EL (cell line): ENCODE data around the gene NECAB3.
A peak's percentile ranks its signal among the peaks of the same experiment; 100 is the strongest.

Source experiments
- DNase-seq: peaks from one replicate; pipeline ENCODE4 v3.0.0-alpha.2; 2016

NECAB3 gene

DNA sequence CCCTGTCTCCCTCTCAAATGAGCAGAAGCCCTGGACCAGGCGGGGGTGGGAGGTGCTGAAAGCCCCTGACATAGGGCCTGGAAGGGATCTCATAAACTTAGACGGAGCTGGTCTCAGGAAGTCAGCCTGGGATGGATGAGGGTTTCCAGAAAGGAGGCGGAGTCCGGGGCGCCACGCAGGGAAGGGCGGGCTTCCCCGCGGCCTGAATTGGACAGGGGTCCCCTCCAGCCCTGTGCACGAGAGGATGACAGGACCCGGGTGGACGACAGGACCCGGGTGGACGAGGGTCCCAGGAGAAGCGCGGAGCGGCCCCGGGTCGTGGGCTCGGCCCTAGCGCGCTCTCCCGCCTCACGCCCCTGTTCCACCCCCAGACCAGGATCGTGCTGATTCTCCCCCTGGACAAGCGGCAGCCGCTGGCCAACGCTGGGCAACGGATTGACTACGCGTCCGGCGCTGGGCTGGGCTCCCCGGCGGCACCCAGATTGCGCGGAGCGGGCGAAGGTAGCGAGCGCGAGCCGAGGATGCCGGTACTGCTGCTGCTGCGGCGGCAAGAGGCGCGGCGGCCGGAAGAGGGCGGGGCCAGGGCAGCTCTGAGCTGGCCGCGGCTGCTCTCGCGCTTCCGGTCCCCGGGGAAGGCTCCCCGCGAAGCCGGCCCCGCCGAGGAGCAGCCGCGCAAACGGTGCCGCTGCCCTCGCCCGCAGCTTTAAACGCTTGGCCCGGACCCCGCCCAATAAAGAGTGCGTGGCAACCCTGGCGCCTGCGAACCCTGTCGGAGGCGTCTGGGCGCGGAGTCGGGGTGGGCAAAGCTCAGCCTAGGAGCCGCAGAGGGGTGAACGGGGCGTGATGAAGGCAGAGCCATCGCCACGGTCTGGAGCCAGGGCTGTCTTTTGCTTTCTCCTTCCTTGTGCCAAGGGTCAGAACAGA is 10.8 kb downstream of the NECAB3 start:
- peak; percentile 82 for DNase-seq

DNA sequence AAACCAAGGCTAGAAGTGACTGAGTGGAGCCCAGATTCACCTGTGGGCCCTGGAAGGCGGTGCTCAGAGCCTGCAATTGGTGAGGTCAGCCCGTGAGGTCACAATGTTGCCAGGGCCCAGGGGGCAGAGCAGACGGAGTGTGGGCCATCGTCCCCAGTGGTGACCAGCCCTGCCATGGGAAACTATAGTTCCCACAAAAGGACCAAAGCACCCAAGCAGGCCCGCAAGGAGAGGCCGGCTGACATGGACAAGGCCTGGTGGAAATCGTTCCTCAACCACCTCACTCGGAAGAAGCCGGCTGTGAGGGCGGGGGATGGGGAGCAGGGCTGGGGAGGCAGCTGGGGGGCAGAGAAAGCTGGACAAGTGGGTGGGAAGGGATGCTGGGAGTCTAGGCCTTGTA is 12.1 kb downstream of the NECAB3 start, which contains the start of gene C20orf144:
Gene C20orf144 (plus strand): TSS at position 156 of the 400 bp plus-strand sequence. CDS start 19 bp downstream, at position 175.
- DNase-seq = no peak

DNA sequence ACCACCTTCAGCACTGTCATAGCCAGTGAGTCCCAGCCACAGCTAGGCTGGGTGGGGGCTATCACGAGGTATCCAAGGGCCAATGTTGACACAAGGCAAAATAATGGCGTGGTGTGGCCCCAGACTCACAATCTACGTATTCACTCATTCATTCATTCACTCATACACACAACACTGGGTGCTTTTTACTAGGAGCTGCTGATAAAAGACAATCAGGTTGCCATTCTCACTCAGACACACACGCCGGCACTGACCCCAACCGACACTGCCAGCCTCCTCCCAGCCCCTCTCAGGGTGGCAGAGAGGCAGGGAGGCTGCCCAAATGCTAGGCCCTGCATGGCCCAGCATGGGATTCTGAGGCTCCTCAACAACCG is 13.6 kb downstream of the NECAB3 start:
- no peak for DNase-seq

DNA sequence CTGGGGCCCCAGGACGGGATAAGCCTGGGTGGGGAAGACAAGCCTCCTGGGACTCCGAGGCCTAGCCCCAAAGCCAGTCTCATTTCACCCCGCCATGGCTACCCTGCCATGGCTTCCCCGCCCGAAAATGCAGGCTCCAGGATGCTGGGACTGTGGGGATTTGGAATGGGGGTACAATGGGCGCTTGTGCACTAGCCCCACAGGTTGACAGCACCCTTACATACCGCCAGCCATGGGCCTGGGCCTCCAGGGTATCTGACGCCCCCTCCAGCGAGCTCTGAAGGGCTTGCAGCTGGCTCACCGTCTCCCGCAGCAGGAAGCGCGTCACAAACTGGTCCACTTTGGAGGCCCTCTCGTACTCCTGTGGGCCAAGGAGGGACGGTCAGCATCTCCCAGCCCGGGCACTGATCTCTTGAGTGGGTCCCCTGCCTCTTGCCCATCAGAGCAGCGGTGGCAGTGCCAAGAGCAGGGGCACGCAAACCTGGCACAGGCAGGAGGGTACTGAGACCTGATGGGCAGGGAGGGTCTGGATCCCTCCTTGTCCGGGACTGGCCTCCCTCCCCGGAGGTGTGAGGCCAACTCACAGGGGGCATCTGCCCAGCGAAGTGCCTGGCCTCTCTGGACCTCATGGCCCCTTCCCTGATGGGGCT is 14.1 kb downstream of the NECAB3 start:
- DNase-seq = no peak

DNA sequence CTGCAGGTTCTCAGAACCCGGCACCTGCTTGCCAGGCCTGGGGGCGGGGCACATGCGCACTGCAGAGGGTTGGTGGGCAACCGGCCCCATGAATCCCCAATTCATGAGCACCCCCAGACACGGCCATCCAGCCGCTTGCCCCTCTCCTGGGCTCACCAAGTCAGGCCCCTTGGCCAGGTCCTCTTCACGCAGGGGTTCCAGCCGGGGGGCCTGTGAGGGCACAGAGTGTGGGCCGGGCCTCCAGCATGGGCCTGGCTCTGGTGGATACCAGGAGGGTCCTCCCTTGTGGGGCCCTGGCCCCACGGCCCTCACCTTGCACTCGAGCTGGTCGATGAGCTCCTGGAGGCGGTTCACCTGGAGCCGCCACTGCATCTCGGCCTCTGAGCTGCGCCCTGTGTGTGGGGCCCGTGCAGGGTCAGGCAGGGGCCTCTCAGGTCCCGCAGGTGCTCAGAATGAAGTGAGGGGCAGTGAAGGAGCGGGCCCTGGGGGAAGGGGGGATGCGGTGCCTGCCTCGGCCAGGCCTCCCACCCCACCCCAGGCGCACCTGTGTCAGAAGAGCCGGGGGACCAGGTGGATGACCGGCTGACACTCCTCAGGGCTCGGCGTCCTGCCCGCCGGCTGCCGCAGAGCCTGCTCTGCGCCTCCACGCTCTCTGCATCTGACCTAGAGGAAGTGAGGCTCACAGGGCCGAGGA is 14.7 kb downstream of the NECAB3 start:
- DNase-seq = no peak

DNA sequence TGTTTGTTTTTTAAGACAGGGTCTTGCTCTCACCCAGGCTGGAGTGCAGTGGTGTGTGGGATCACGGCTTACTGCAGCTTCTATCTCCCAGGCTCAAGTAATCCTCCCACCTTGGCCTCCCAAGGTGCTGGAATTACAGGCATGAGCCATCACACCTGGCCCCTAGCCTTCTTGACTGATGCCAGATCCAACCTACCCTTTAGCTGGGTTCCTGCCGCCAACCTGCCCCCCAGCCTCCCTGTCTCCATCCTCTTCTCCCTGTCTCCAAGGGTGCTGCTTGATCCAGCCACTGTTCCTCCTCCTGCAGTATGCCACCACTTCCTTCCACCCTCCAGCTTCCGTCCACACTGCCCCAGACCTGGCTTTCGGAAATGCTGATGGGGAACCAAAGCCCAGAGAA is 15.3 kb downstream of the NECAB3 start:
- no peak for DNase-seq

DNA sequence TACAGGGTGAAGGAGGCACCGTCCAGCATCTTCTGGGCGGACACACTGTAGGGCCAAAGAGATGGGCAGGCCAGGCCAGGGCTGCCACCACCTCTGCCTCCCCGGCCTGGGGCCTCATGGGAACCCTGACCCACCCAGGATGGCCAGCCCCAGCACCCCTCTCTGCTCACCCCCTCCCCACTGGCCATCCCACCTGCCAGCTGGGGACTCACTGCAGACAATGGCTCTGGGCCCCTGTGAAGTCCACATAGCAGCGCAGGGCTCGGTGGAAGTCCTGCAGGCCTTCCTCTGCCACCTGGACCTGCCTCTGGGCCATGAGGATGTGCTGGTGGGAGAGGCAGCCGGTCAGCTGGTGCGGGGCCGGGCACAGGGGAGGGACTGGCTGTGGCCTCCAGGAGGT is 15.7 kb downstream of the NECAB3 start:
- no peak for DNase-seq

DNA sequence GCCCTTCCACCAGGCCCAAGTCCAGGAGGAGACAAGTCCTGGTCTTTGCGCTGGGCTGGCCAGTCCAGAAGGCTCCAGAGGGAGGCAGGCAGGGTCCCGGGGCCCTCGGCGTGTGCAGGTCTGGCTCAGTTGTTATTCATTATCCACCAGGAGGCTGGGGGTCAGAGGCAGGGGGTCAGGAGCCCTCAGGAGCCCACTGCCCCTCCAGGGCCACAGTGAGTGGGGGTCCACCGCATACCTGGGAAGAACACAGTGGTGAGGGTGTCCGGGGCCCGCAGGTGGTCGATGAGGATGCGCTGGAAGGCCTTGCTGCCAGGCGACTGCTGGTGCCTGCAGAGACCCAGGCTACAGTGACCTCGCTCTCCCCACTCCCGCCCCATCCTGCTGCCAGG is 16.5 kb downstream of the NECAB3 start:
- DNase-seq = no peak

DNA sequence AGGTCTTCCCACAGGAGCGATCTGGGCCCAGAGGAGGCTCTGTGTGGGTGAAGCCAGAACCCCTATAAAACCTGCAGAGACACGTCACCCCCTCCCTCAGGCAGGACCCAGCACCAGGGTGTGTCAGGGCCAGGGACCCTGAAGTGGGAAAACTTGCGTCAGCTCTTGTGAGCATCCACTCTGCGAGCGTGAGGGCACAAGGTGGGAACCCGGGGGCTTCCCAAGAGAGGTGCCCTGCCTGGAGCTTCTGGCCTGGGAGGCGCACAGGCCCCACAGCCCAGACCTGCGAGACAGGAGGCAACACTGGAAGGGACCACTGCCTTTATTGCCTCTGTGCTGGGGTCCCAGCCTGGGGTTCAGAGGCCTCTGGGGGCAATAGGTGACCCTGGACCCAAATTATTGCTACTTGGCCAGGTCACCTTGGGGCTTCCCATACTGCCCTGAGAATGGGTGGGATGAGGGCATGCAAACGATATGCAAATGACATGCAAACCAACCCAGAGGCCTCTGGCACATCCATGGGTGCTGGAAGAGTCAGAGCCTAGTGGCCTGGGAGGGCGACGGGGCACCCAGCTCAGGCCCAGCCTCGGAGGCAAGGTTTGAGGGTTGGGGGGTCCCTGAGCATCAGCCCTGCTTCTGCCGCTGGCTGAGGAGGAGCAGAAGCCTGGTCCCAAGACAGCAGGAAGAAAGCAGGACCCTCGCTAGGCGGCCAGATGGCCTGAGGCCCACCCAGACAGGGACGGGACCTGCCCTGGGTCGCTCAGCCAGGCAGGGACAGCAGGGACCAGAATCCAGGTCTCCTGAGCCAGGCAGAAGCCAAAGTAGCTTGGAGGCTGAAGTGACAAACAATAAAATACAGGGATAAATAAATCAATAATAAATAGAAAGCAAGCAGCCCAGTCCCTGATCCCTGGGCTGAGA is 17.2 kb downstream of the NECAB3 start:
- no peak for DNase-seq

DNA sequence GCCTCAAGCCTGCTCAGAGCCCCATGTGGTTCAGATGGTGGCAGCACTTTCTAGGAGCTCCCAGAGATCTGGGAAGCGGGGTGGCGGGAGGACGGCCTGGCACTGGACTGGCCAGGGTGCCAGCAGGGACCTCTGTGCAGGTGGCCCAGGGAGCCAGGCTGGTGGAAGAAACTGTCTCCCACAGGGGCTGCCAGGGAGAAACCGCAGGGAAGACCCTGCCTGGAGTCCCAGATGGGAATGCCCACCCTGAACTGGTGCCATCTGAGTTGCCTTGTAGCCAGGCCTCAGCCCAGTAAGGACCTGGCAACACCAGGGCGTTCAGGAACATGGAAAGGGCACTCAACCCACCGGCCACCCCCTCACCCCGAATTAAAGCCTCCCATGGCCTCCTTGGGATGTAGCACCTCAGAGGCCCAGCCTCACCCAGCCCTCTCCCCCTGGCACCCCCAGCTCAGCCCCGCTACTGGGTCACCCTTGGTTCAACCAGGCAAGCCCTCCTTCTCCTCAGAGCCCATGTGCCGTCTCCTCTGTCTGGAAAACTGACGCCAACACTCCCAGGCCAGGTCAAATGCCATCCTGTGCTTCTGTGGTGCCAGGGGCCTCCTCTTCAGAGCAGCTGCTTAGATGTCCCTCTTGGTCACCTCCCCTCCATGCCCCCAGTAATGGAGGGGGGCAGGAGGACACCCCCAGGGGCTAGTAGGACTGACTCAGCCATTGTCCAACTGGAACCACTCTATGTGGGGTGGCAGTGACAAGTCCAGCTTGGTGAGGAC is 18.0 kb downstream of the NECAB3 start:
- DNase-seq = no peak

DNA sequence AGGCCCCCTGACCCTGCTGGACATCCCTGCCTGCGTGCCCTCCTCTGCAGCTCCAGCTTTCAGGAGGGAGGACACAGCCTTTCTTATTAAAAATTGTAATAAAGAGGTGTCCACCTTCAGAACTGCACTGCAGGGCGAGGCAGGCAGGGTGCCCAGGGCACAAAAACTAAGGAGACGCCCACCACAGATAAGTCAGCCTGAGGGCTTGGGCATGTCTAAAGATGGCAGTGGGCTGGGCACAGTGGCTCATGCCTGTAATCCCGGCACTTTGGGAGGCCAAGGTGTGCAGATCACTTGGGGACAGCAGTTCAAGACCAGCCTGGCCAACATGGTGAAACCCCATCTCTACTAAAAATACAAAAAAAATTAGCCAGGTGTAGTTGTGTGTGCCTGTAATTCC is 19.1 kb downstream of the NECAB3 start:
- DNase-seq = no peak

DNA sequence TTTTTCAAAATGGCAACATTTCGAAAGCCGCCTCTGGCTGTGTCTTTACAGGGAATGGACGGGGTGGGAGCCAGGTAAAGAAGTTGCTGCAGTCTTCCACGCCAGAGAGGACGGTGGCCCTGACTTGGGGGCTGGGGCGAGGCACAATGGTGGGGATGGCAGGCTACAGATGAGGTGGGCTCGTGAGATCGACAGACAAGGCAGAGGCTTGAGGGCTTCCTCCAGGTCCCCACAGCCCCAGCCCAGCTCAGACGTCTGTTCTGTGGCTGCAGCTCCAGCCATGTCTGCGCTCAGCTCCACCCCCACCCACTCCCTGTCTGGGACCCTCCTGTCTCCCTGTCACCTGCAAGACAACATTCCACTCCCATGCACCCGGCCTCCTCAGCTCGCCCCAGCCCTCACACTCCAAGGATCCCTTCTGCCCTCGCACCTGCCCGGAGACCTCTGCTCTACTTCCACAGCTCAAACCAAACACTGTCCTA is 19.5 kb downstream of the NECAB3 start:
- no peak for DNase-seq

DNA sequence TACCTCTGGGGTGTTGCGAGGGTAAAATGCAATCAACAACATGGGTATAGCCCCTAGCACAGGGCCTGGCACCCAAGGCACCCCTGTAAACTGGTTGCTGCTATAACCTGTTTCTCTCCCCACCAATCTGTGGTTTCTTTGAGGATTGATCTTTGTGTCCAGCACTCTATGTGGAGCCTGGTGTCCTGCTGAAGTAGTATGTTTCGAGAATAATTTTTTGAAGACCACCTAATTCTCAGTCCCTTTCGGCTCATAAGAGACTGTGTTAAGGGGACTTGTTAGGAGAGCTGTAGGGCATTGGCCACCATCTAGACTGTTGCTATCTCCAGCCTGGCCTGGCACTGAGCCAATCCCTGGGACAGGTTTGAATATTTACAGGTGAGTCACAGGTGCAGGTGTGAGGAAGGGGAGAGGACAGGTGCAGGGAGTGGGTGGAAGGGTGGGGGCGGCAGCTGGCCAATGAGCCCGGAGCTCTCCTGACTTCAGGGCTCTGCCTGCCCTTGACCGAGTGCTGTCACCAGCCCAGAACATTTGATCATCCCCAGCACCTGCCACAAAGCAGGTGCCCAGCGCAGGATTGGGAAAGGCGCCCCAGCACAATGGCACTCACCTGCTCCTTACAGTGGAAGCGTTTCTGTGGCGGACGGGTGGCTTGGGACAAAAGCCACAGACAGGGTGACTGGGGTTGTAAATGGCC is 20.2 kb downstream of the NECAB3 start:
- no peak for DNase-seq

DNA sequence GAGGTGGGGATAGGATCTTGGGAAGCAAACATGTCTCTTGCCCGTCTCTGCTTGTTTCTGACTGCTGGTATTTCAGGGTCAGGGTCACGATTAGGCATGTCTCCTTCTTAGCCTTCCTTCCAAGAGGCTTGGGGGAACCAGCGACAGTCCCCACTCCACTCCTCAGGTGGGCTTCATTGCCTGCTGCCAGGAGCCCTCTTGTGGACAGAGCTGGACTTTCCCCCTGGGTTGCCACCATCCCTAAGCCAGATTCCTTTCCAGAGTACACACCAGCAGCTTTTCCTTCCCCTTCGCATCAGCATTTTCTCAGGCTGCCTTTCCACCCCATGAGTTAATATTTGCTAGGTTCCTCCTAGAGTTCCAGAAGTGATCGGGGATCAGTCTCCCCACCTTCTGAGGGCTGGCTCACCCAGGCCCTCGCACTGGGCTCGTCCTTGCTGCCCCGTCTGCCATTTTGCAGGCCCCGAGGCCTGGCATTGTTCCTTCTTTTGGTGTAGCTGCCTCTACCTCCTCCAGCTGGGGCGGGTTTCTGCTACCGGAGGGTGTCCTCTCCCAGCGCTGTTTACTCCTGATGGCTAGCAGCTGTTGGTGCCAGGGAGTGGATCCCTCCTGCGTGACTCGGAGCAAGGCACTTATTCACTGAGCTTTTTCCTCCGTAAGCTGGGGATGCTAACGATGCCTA is 20.9 kb downstream of the NECAB3 start:
- peak; percentile 71 for DNase-seq

DNA sequence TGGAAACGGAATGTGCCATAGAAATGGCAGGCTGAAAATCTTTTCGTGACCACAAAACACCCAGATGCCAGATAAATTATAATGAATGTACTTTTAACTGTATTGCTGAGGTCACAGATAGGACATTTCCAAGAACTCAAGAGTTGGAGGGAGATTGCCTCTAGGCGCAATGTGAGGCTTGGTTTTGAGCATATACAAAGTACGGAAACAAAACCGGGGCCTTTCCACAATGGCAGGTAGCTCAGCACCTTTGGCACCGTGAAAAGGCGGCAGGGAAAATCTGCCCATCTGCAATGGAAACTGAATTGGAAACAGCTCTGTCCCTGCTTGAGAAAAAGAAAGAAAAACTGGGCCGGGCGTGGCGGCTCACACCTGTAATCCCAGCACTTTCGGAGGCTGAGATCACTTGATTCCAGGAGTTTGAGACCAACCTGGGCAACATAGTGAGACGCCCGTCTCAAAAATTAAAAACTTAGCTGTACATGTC is 22.6 kb downstream of the NECAB3 start:
- no peak for DNase-seq

DNA sequence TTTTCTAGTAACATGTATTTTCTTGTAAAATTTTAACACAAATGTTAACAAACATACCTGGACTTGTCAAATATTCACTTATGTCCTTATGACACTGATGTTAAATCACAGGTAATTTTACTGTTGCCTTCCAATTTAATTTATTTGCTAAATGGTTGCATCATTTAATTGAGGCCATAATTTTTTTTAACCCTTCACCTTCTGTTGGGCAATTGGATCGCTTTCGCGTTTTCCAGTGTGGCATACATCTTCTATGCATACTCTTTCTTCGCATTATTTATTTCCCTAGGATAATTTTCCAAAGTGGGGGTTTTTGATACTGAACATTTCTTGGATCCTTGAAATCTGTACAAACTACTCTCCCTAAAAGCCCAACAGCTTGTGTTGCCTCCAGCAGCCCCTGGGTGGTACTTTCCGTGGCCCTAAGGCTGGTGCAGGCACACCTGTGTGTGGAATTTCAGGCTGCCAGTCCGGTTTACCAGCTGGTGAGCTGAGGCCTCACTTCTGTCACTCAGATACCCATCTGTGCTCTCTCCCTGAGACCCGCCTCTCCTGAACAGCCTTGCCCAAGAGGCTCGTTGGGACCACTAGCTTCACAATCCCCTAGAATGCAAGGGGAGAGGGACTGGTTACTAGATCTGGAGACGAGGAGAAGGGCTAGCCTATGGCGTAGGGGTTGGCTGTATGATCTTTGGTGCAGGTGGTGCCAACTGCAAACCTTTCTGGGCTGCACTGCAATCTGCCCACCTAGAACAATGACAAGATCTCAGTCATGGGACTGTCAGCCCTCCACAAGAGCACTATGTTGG is 23.3 kb downstream of the NECAB3 start:
- DNase-seq = no peak

DNA sequence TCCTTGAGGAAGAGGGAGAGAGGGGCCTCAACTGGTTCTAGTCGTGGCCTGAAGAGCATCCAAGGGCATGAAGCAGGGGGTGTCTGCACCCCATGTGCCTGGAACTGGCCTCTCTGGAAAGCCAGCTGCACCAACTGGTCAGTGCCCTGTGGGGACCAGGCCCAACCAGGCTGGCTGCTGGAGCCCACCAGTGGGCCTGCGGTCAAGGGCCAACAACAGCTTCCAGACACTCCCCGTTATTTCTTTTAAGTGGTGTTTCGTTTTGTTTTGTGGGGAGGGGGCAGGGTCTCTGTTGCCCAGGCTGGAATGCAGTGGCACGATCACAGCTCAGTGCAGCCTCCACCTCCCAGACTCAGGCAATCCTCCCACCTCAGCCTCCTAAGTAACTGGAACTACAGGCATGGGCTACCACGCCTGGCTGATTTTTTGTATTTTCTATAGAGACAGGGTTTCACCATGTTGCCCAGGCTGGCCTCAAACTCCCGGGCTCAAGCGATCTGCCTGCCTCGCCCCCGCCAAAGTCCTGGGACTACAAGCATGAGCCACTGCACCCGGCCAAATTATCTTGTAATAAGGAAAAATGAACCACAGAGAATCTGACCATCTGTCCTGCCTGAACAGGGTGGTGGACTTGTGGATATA is 24.0 kb downstream of the NECAB3 start:
- no peak for DNase-seq

DNA sequence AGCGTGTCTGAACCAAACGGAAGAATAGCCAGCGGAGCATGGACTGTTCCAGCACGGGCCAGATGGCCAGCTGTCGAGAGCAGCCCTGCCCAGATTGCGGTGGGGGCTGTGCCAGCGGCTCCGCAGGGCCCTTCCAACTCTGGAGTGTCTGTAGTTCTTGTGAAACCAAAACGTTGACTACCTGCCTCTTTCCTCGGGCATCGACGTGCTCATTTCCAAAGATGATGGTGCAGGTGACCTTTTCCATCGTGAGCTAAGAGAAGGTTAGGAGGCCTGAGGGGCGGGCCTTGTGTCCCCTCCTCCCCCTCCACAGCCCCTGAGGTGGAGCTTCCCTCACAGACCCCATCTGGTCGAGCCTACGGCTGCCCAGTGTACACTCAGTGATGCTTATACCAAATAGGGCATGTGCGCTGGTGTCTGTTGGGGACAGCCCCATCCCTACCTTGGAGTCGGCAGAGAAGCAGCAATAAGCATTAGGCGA is 25.0 kb downstream of the NECAB3 start:
- DNase-seq = no peak
